T-helper 2 cell (primary cell): Measurements from ENCODE around the gene MANF.
"Not testable (repeated sequence)": the region's sequence is repeated elsewhere in the genome, so short reads cannot be mapped to it uniquely, and the experiment has no call there.

Experiments used
- DNase-seq, 5 experiments: peaks; one replicate each; pipeline versions ENCODE4 v3.0.0 to v3.0.0-alpha.2; 2012 to 2022

The MANF gene

GRCh38 chr3:51373658-51374421 is 11.3 kb upstream of the MANF start:
- DNase-seq: no peak

DNA sequence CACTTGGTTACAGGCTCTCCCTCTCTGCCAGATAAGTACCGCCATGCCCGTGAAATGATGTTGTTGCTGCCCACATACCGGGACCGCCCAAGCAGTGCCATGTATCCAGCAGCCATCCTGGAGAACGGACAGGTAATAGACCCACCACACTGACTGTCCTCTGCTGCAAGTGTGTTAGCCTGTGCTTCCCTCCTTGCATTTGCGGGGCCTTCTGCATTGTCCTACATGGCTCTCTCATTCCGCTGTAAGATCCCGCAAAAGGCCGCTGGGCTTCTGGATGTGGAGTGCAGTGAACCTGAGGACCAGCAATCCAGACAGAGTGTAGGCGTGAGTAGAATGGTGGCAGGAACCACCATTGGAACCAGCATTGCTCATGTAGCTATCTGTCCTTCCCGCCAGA is 10.6 kb upstream of the MANF start:
- DNase-seq: no peak

DNA sequence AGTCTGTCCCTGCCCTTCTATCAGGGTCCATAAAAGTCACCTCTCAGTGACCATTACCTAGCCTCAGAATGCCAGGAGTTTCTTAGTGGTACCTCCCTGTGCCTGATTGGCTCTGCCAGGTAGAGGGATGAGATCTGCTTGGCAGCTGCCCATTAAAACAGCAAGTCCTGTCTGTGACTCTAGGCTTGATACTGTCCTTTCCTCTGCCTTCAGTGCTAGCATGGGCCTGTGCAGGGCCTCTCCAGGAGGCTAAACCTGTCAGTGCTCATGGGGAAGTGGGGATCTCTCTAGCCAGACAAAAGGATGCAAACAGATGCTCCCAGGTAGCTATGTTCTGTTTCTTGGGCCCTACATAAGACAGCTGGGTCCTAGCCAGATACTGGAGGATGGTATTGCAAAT is 10.0 kb upstream of the MANF start:
- no peak for DNase-seq

GRCh38 chr3:51375571-51375970 is 9.5 kb upstream of the MANF start:
- DNase-seq: no peak

DNA sequence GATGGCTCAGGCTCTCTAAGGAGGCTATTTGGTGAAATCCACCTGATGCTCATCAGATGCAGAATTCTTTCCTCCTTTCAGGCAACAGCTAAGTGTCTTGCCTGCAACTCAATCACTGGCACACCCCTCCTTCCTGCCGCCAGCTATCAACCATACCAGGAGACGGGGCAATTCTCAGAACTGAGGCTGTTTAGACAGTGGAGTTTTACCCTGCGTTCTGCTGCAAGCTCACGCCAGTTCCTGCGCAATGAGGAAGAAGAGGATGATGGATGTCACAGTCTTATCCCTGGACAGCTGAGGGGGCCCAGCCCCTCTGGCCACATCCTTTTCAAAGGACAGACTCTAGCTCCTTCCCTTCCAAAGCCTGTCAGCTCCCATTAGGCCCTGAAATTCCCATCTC is 7.0 kb upstream of the MANF start:
- no peak for DNase-seq

- DNase-seq: no peak
Observed at GRCh38 chr3:51378726-51379125, 6.4 kb upstream of the MANF start.

- no peak for DNase-seq
Observed at GRCh38 chr3:51379301-51379700, 5.8 kb upstream of the MANF start.

DNA sequence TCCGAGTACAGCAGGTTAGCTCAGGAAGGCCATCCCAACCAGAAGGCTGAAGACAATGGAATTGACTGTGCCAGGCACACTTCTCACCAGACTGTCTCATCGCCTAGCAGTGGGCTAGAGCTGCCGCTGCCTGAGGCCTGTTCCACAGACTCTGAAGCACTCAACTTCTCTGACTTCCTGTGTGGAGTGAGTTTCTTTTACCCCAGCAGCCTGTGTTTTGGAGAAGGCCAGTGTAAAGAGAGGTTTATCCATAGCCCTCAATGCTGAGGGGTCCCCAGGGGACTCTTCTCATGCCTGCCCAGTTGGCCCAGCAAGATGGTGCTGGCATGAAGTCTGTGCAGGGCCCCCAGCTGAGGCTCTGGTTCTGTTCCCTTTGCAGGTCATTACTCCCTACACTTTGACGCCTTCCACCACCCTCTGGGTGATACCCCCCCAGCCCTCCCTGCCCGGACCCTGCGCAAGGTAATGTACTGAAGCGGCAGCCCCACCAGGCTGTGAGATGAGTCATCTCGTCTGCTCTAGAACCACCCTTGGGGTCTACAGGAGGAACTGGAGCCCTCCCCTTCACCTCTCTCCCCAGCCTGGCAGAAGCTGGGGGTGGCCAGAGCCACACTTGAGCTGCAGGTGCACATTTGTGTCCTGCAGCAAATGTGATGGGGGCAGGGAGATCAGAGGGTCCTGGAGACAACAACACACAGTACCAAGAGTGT is 5.2 kb upstream of the MANF start:
- DNase-seq: no peak

- no peak for DNase-seq
Observed at GRCh38 chr3:51380601-51381332, 4.3 kb upstream of the MANF start.

GRCh38 chr3:51381333-51381705 is 3.8 kb upstream of the MANF start:
- no peak for DNase-seq

DNA sequence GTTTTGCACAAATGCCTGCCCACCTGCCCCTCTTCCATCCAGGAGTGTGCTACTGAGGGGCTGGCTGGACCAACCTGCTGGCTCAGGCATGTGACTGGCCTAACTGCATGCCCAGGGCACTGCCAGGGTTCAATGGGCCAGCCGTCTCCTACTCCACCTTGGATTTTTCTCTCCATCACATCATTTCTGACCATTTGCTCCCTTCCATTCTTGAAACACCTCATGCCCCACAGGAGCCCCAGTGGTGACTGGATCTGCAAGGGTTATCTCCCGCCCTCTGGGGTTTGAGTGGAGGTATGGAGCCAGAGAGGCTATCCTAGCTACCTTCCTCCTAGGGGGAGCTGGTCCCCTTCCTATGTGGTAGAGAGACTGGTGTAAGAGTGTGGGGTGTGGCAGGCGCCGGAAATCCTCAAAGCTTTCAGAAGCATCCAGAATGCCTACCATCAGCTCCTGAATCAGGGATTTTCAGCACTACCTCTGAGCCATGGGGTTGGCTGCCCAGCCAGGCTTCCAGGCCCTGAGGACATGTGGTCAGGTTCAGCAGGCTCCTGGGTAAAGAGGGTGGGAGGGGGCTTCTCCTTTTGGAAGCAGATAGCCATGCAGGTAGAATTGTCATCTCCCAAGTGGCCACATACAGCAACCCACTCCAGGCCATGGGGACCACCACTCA is 2.9 kb upstream of the MANF start:
- no peak for DNase-seq

GRCh38 chr3:51382947-51383578 is 2.0 kb upstream of the MANF start:
- no peak for DNase-seq

DNA sequence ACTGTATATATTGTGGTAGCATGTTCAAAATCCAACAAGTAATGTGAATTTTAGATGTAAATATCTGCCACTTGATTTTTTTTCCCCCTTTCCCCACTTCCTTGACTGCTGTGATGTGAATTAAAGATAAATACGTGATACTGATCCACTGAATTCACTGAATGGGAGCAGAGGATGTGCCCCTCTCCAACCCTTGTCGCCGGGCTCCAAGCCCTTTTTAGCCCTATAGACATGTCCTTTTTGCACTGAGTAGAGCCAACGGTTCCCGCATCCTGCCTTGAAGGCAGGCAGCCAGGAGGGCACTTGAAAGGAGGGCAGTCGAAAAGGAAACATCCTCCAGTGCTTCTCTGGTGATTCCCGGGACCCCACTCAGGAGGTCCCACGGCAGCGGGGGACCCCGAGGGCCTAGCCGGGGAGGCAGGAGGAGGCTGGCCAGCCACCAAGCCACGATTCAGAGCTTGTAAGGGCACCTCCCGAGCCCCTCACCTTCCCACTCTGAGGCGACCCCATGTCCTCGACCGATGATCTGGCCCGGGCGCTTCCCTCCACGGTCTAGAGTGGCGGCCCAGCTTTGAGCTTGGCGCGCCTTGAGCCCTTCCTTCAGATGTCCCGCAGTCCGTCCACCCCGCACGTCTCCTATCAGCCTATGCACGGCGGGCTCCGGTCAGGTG is 901 bp upstream of the MANF start:
- DNase-seq: peak in 3 of 5 experiments; percentile 13 to 43 (median 14)

GRCh38 chr3:51385621-51386091 is 565 bp downstream of the MANF start:
- peak in 1 of 5 experiments; percentile 25 for DNase-seq

- DNase-seq: no peak
Observed at GRCh38 chr3:51386159-51386851, 1.2 kb downstream of the MANF start.

- DNase-seq: no peak
Observed at GRCh38 chr3:51386852-51387229, 1.8 kb downstream of the MANF start.

GRCh38 chr3:51387281-51387680 is 2.2 kb downstream of the MANF start:
- not testable (repeated sequence) for DNase-seq

GRCh38 chr3:51388286-51389029 is 3.4 kb downstream of the MANF start:
- DNase-seq: no peak

GRCh38 chr3:51389423-51390183 is 4.5 kb downstream of the MANF start:
- DNase-seq: peak in 4 of 5 experiments; percentile 31 to 73 (median 44)
